ENCODE data around the gene TST. TPM values are rescaled to one million over a fixed set of nuclear protein-coding genes. Genes with fewer than 3 reads are reported as not detected.

Gene TST
- total RNA-seq, 1 donor from 2014 or later: 21.3 TPM

- TF ChIP-seq CTCF (IDR thresholded peaks at IDR 0.05; ENCODE audit: unreplicated experiment): no peak
- Mint-ChIP-seq H3K4me1 (peaks cover 10% of the 10 kb centered on the region), H3K9me3 (no peaks in the 10 kb centered on the region), H3K4me3 (no peak overlapping the region), H3K27me3 (ENCODE audit: low read depth) (peaks cover 28% of the 10 kb centered on the region), H3K36me3 (no peaks in the 10 kb centered on the region), H3K27ac (no peak overlapping the region)
- DNase-seq (ENCODE audit: low spot score in 2 of 2, unreplicated experiment in 2 of 2): no peak
Observed at GRCh38 chr22:37064553-37064952, 45.3 kb upstream of the TST start.

- Mint-ChIP-seq H3K4me3 (no peak overlapping the region), H3K9me3 (no peaks in the 10 kb centered on the region), H3K36me3 (no peaks in the 10 kb centered on the region), H3K4me1 (peaks cover 10% of the 10 kb centered on the region), H3K27me3 (ENCODE audit: low read depth) (peaks cover 24% of the 10 kb centered on the region), H3K27ac (no peak overlapping the region)
- DNase-seq (ENCODE audit: low spot score in 2 of 2, unreplicated experiment in 2 of 2): no peak
- no peak for TF ChIP-seq CTCF (IDR thresholded peaks at IDR 0.05; ENCODE audit: unreplicated experiment)
Observed at GRCh38 chr22:37063431-37064420, 44.5 kb upstream of the TST start.

- peaks cover 10% of the 10 kb centered on the region for H3K4me1 Mint-ChIP-seq
- H3K27ac Mint-ChIP-seq: no peak overlapping the region
- H3K27me3 Mint-ChIP-seq (ENCODE audit: low read depth): peaks cover 15% of the 10 kb centered on the region
- no peak overlapping the region for H3K4me3 Mint-ChIP-seq
- no peak for TF ChIP-seq CTCF (IDR thresholded peaks at IDR 0.05; ENCODE audit: unreplicated experiment)
- no peak for DNase-seq (ENCODE audit: low spot score in 2 of 2, unreplicated experiment in 2 of 2)
- H3K9me3 Mint-ChIP-seq: no peaks in the 10 kb centered on the region
- no peaks in the 10 kb centered on the region for H3K36me3 Mint-ChIP-seq
Observed at GRCh38 chr22:37062702-37063381, 43.6 kb upstream of the TST start.

GRCh38 chr22:37062376-37062675, 43.1 kb upstream of the TST start:
- Mint-ChIP-seq H3K9me3 (no peaks in the 10 kb centered on the region), H3K36me3 (no peaks in the 10 kb centered on the region), H3K4me1 (peaks cover 10% of the 10 kb centered on the region), H3K27ac (no peak overlapping the region), H3K27me3 (ENCODE audit: low read depth) (peaks cover 10% of the 10 kb centered on the region), H3K4me3 (no peak overlapping the region)
- no peak for TF ChIP-seq CTCF (IDR thresholded peaks at IDR 0.05; ENCODE audit: unreplicated experiment)
- DNase-seq (ENCODE audit: low spot score in 2 of 2, unreplicated experiment in 2 of 2): no peak

GRCh38 chr22:37061611-37062375, 42.5 kb upstream of the TST start:
- TF ChIP-seq CTCF (IDR thresholded peaks at IDR 0.05; ENCODE audit: unreplicated experiment): no peak
- Mint-ChIP-seq H3K4me3 (no peak overlapping the region), H3K4me1 (peaks cover 10% of the 10 kb centered on the region), H3K27ac (no peak overlapping the region), H3K27me3 (ENCODE audit: low read depth) (peaks cover 5% of the 10 kb centered on the region), H3K9me3 (no peaks in the 10 kb centered on the region), H3K36me3 (peaks cover 2% of the 10 kb centered on the region)
- no peak for DNase-seq (ENCODE audit: low spot score in 2 of 2, unreplicated experiment in 2 of 2)

All from mesothelial cell of epicardium (in vitro differentiated cells).